CD4-positive, alpha-beta T cell (primary cell): Measurements from ENCODE around the gene CCDC60. TPM values are rescaled to one million over a fixed set of nuclear protein-coding genes. Genes with fewer than 3 reads are reported as not detected.

Source experiments
- ATAC-seq: fragments of 200-7000 bp; cut with Tn5 transposase; one replicate; pipeline ENCODE4 v1.10.0; 2022; ENCODE audit warnings: mild to moderate bottlenecking; ENCODE audit not compliant: poor library complexity
- CTCF ChIA-PET: fragments of 350-600 bp; sonication (Branson Sonifier 250); formaldehyde crosslinking; loops from one replicate; lab custom pipeline; 2021; ENCODE audit warnings: antibody characterized with exemption, inconsistent platforms; lab: Charles Lee
- POLR2A ChIA-PET: fragments of 350-600 bp; sonication (Branson Sonifier 250); formaldehyde crosslinking; loops from one replicate; lab custom pipeline; 2021; ENCODE audit warnings: antibody characterized with exemption, inconsistent platforms; lab: Charles Lee
- DNase-seq, 14 experiments: peaks; one replicate each; pipeline ENCODE4 v3.0.0-alpha.2; 2013 to 2020; ENCODE audit warnings: mixed read lengths in 2 of 14
- H3K27ac ChIP-seq, 2 donors: one replicate each; pipeline versions ENCODE4 v1.5.1 to v1.7.0; 2013; ENCODE audit warnings: low read length in 2 of 2, low read depth in 1 of 2, mild to moderate bottlenecking in 1 of 2
- H3K27me3 ChIP-seq, 2 experiments: 1 replicate in 1 of 2; 2 replicates in 1 of 2; pipeline versions ENCODE4 v1.6.1 to v1.7.0; 2013; ENCODE audit warnings: low read length in 2 of 2, control low read depth in 1 of 2, mild to moderate bottlenecking in 1 of 2, moderate library complexity in 1 of 2; ENCODE audit not compliant: insufficient read depth in 2 of 2, control insufficient read depth in 1 of 2
- H3K36me3 ChIP-seq: one replicate; pipeline ENCODE4 v1.6.1; 2013; ENCODE audit warnings: low read length, control low read depth; ENCODE audit not compliant: insufficient read depth
- H3K4me1 ChIP-seq: one replicate; pipeline ENCODE4 v1.6.1; 2013; ENCODE audit warnings: low read length, control low read depth; ENCODE audit not compliant: insufficient read depth
- H3K4me3 ChIP-seq: one replicate; pipeline ENCODE4 v1.5.1; 2013; ENCODE audit warnings: mild to moderate bottlenecking, low read length, moderate library complexity
- H3K9me3 ChIP-seq, 2 experiments: 1 replicate in 1 of 2; 2 replicates in 1 of 2; pipeline versions ENCODE4 v1.6.1 to v1.7.0; 2013; ENCODE audit warnings: low read length in 2 of 2, mild to moderate bottlenecking in 2 of 2, control low read depth in 1 of 2, moderate library complexity in 1 of 2; ENCODE audit not compliant: control insufficient read depth in 1 of 2, insufficient read depth in 1 of 2
- H3K27ac Mint-ChIP-seq: one replicate; pipeline ENCODE4 v1.8.0; 2020; ENCODE audit warnings: mixed read lengths
- H3K27me3 Mint-ChIP-seq: one replicate; pipeline ENCODE4 v1.8.0; 2021; ENCODE audit warnings: mixed read lengths
- H3K36me3 Mint-ChIP-seq: one replicate; pipeline ENCODE4 v1.8.0; 2021; ENCODE audit warnings: low read depth, mixed read lengths
- H3K4me1 Mint-ChIP-seq: one replicate; pipeline ENCODE4 v1.8.0; 2021; ENCODE audit warnings: low read depth, mixed read lengths
- H3K4me3 Mint-ChIP-seq: one replicate; pipeline ENCODE4 v1.8.0; 2020; ENCODE audit warnings: mild to moderate bottlenecking, mixed read lengths
- H3K9me3 Mint-ChIP-seq: one replicate; pipeline ENCODE4 v1.8.0; 2020; ENCODE audit warnings: mixed read lengths
- CTCF ChIP-seq: fragments of 200-600 bp; IDR thresholded peaks from one replicate; pipeline ENCODE4 v1.8.0; 2022; ENCODE audit warnings: antibody characterized with exemption, mild to moderate bottlenecking
- intact Hi-C, 2 experiments: fragments of 100-400 bp; cut with DNase I in 1 of 2; cut with micrococcal nuclease in 1 of 2; formaldehyde crosslinking; loops; one replicate each; pipeline versions ENCODE4 v1.15.1 to v1.9.0; 2023 to 2025; cut with DNase I, micrococcal nuclease
- total RNA-seq, 174 experiments: library from RNA in 2 of 174; stranded (reverse) in 2 of 174; gene quantifications; one replicate each; pipeline ENCODE4 v1.2.3 and lab custom pipeline; 2021 to 2026

CCDC60 gene
- total RNA-seq, 2 experiments from 2014 or later = not detected

DNA sequence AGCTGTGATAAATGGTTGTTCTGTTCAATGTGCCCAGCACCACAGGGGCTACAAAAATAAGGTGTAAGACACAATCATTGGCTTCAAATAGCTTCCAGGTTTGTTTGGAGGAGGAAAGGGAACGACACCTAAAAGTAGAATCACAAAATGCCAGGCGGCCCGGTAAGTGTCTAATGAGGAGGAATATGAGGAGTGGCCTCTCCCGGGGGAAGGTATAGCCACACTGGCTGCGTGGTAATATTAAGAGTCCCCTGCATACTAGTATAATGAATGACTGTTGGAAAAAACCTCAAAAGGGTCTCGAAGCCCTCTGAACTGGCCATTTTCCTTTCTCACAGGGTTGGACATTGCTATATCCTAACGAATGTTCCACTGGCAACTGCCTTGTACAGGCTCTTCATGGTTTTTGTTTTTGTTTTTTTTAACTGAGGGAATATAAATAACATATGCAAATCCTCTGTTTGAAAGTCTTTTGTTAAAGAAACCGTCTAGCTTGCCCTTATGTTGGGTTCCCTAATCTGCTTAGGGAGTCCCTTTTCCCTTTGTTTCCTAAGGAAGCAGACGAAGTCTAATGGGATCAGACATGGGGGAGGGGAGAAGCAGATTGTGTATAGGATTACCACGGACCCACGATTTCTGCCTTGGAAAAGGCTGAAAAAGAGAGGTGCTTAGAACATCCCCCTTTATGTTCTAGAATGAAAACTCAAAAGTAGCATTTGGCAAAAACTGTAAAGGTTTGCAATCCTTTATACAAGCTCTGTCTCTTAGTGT lies 4.2 kb downstream of the CCDC60 start:
- H3K27me3 Mint-ChIP-seq = peaks cover 33% of the 10 kb centered on the region
- ChIA-PET POLR2A (no interaction called here), CTCF (no interaction called here)
- no peaks in the 10 kb centered on the region for H3K4me1 ChIP-seq
- H3K4me3 Mint-ChIP-seq = no peak overlapping the region
- H3K4me1 Mint-ChIP-seq = no peaks in the 10 kb centered on the region
- intact Hi-C loops = no loop called here
- H3K27ac Mint-ChIP-seq = no peak overlapping the region
- H3K9me3 ChIP-seq = peaks cover 0 to 21% of the 10 kb centered on the region in 2 experiments
- TF ChIP-seq CTCF = no peak
- ATAC-seq (no peak), DNase-seq (no peak)
- H3K27ac ChIP-seq = no peak overlapping the region
- H3K9me3 Mint-ChIP-seq = no peaks in the 10 kb centered on the region
- H3K27me3 ChIP-seq = peaks cover 7 to 10% of the 10 kb centered on the region in 2 experiments
- H3K4me3 ChIP-seq = no peak overlapping the region
- no peaks in the 10 kb centered on the region for H3K36me3 ChIP-seq
- no peaks in the 10 kb centered on the region for H3K36me3 Mint-ChIP-seq

- Histone ChIP-seq H3K27me3 (peaks cover 4 to 7% of the 10 kb centered on the region in 2 experiments), H3K4me3 (no peak overlapping the region), H3K27ac (no peak overlapping the region), H3K9me3 (peaks cover 0 to 15% of the 10 kb centered on the region in 2 experiments), H3K36me3 (no peaks in the 10 kb centered on the region), H3K4me1 (no peaks in the 10 kb centered on the region)
- Mint-ChIP-seq H3K4me1 (no peaks in the 10 kb centered on the region), H3K9me3 (no peaks in the 10 kb centered on the region), H3K27ac (no peak overlapping the region), H3K27me3 (peaks cover 29% of the 10 kb centered on the region), H3K4me3 (no peak overlapping the region), H3K36me3 (no peaks in the 10 kb centered on the region)
- ATAC-seq = no peak
- intact Hi-C loops = no loop called here
- no peak for DNase-seq
- TF ChIP-seq CTCF = no peak
- ChIA-PET CTCF (no interaction called here), POLR2A (no interaction called here)
These were observed 6.0 kb downstream of the CCDC60 start for GRCh38 chr12:119340578-119340977.

GRCh38 chr12:119341020-119341419 lies 6.5 kb downstream of the CCDC60 start:
- H3K4me1 Mint-ChIP-seq = no peaks in the 10 kb centered on the region
- H3K27me3 Mint-ChIP-seq = peaks cover 29% of the 10 kb centered on the region
- TF ChIP-seq CTCF = no peak
- intact Hi-C loops = no loop called here
- Histone ChIP-seq H3K4me3 (no peak overlapping the region), H3K4me1 (no peaks in the 10 kb centered on the region), H3K36me3 (no peaks in the 10 kb centered on the region), H3K27ac (no peak overlapping the region), H3K27me3 (peaks cover 4 to 7% of the 10 kb centered on the region in 2 experiments), H3K9me3 (peaks cover 0 to 15% of the 10 kb centered on the region in 2 experiments)
- no peaks in the 10 kb centered on the region for H3K9me3 Mint-ChIP-seq
- ChIA-PET POLR2A (no interaction called here), CTCF (no interaction called here)
- no peak overlapping the region for H3K4me3 Mint-ChIP-seq
- no peak overlapping the region for H3K27ac Mint-ChIP-seq
- ATAC-seq (no peak), DNase-seq (no peak)
- no peaks in the 10 kb centered on the region for H3K36me3 Mint-ChIP-seq
